Vagina (tissue), 2 donors: ENCODE data around the gene IL7R.

Experiments used
- CTCF ChIP-seq, 3 experiments: fragments of 450-650 bp in 2 of 3; fragments of 200-600 bp in 1 of 3; sonication (generic) in 1 of 3; IDR thresholded peaks; one replicate each; pipeline ENCODE4 v1.5.1; 2017 to 2019; ENCODE audit warnings: antibody characterized with exemption in 3 of 3, mild to moderate bottlenecking in 2 of 3, moderate library complexity in 2 of 3
- POLR2A ChIP-seq, 2 donors: fragments of 450-650 bp; IDR thresholded peaks; one replicate each; pipeline ENCODE4 v1.6.1; 2017; ENCODE audit warnings: antibody characterized with exemption in 2 of 2, mild to moderate bottlenecking in 2 of 2, moderate library complexity in 2 of 2
- POLR2AphosphoS5 ChIP-seq, 2 donors: sonication (generic); formaldehyde crosslinking; IDR thresholded peaks; one replicate each; pipeline ENCODE4 v1.9.0; 2017; ENCODE audit warnings: antibody characterized with exemption in 2 of 2, mild to moderate bottlenecking in 2 of 2, low read depth in 1 of 2; ENCODE audit not compliant: insufficient read depth in 1 of 2

GRCh38 chr5:35835796-35836742 lies 20.6 kb upstream of the IL7R start:
- TF ChIP-seq CTCF (IDR thresholded peaks at IDR 0.05) (no peak), POLR2AphosphoS5 (IDR thresholded peaks at IDR 0.05; ENCODE audit: insufficient read depth in 1 of 2, low read depth in 1 of 2) (no peak), POLR2A (IDR thresholded peaks at IDR 0.05) (no peak)
